ENCODE data around the gene FNDC3B.

DNA sequence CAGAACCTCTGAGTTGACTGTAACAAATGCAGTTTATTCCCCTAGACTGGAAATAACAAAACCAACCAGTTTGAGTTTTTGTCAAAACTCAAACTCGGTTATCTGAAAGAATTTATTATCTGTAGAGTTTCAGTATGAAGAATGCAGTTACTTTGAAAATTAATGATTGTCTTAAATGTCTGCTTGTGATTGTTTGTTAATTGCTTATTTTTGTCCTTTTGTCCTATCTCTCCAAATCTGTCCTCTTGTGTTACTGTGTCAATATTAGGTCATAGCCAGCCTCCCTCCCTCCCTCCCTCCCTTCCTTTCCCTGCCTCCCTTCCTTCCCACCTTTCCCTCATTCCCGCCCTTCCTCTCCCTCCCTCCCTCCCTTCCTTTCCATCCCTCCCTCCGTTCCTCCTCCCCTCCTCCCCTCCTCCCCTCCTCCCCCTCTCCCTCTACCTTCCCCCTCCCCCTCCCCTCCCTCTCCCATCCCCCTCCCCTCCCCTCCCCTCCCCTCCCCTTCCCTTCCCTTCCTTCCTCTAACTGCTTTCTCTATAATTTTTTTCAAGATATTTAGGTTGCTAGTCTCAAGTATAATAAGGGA is 153.5 kb downstream of the FNDC3B start:
- TF ChIP-seq TAF1 (IDR thresholded peaks at IDR 0.05; ENCODE audit: low read depth) = no peak
- TF ChIP-seq REST (IDR thresholded peaks at IDR 0.05; ENCODE audit: low read depth) = no peak
- TF ChIP-seq YY1 (IDR thresholded peaks at IDR 0.05; ENCODE audit: low read depth) = no peak
- TF ChIP-seq CREB1 (IDR thresholded peaks at IDR 0.05; ENCODE audit: low read depth) = no peak
- no peak for TF ChIP-seq CEBPB (IDR thresholded peaks at IDR 0.05)
- TF ChIP-seq EP300 (IDR thresholded peaks at IDR 0.05; ENCODE audit: borderline replicate concordance) = no peak
- TF ChIP-seq, protein P1, sequence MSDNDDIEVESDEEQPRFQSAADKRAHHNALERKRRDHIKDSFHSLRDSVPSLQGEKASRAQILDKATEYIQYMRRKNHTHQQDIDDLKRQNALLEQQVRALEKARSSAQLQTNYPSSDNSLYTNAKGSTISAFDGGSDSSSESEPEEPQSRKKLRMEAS (IDR thresholded peaks at IDR 0.05) = no peak
- TF ChIP-seq, protein P2, sequence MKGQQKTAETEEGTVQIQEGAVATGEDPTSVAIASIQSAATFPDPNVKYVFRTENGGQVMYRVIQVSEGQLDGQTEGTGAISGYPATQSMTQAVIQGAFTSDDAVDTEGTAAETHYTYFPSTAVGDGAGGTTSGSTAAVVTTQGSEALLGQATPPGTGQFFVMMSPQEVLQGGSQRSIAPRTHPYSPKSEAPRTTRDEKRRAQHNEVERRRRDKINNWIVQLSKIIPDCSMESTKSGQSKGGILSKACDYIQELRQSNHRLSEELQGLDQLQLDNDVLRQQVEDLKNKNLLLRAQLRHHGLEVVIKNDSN (IDR thresholded peaks at IDR 0.05) = no peak
- no peak for TF ChIP-seq NFIC (IDR thresholded peaks at IDR 0.05)
- no peak for TF ChIP-seq TEAD4 (IDR thresholded peaks at IDR 0.05)
- TF ChIP-seq RAD21 (IDR thresholded peaks at IDR 0.05; ENCODE audit: low read depth) = no peak
- no peak for TF ChIP-seq FOXM1 (IDR thresholded peaks at IDR 0.05; ENCODE audit: borderline replicate concordance, low read depth)
- TF ChIP-seq EGR1 (IDR thresholded peaks at IDR 0.05) = no peak
- TF ChIP-seq TCF12 (IDR thresholded peaks at IDR 0.05; ENCODE audit: low read depth) = no peak

Measured in Ishikawa (cell line).